Measurements from ENCODE around the gene BPIFB2. TPM values are rescaled to one million over a fixed set of nuclear protein-coding genes. Genes with fewer than 3 reads are reported as not detected.

BPIFB2 gene
- total RNA-seq, 1 donor from 2014 or later, result not detected

DNA sequence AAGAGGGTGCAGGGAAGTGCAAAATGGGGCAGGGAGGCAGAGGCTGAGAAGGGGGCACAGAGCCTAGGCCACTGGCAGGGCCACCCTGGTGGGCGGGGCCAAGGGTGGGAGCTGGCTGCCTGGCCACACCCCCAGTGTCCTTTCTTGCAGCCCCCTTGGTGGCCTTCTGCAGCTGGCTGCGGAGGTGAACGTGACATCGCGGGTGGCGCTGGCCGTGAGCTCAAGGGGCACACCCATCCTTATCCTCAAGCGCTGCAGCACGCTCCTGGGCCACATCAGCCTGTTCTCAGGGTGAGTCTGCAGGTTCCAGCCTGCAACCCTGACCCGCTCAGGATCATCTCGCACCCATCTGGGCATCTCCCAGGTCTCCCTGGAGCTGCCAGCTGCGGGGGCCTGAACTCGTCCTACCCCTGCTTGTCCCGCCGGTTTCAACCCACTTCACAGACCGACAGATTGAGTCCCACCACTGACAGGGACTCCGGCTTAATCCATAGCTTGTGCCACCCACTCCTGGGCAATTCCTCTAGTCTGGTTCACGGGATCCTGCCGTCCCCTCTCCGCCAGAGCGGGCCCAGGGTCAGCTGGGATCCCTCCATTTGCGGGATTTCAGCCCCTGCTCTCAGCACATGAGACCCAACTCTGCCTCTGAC is 52.4 kb downstream of the BPIFB2 start:
- TF ChIP-seq, protein P1, sequence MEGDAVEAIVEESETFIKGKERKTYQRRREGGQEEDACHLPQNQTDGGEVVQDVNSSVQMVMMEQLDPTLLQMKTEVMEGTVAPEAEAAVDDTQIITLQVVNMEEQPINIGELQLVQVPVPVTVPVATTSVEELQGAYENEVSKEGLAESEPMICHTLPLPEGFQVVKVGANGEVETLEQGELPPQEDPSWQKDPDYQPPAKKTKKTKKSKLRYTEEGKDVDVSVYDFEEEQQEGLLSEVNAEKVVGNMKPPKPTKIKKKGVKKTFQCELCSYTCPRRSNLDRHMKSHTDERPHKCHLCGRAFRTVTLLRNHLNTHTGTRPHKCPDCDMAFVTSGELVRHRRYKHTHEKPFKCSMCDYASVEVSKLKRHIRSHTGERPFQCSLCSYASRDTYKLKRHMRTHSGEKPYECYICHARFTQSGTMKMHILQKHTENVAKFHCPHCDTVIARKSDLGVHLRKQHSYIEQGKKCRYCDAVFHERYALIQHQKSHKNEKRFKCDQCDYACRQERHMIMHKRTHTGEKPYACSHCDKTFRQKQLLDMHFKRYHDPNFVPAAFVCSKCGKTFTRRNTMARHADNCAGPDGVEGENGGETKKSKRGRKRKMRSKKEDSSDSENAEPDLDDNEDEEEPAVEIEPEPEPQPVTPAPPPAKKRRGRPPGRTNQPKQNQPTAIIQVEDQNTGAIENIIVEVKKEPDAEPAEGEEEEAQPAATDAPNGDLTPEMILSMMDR (IDR thresholded peaks at IDR 0.05; ENCODE audit: insufficient read depth, low read length, poor library complexity, severe bottlenecking), result no peak
- Histone ChIP-seq H3K4me3 (ENCODE audit: low read depth, low read length) (no peak overlapping the region), H3K36me3 (ENCODE audit: control insufficient read depth, insufficient read depth, low read length) (no peaks in the 10 kb centered on the region), H3K27me3 (ENCODE audit: control insufficient read depth, insufficient read depth, low read length) (no peaks in the 10 kb centered on the region)
- DNase-seq (ENCODE audit: low read depth), result no peak

DNA sequence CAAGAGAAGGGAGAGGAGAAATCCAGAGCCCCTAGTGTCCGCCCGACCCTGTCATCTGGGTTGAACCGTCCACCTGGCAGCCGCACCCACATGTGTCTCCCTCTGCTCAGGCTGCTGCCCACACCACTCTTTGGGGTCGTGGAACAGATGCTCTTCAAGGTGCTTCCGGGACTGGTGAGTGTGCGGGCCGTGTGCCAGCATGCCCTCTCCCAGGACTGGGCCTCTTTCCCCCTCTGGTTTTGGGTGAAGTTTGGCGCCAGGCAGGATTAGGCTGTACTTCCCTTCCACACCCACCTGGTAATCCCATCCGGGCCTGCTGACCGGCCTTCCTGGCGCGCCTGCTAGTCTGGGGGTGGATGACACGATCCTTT is 54.1 kb downstream of the BPIFB2 start:
- TF ChIP-seq, protein P1 (IDR thresholded peaks at IDR 0.05; ENCODE audit: insufficient read depth, low read length, poor library complexity, severe bottlenecking), result no peak
- no peak overlapping the region for H3K4me3 ChIP-seq (ENCODE audit: low read depth, low read length)
- no peak for DNase-seq (ENCODE audit: low read depth)
- no peaks in the 10 kb centered on the region for H3K27me3 ChIP-seq (ENCODE audit: control insufficient read depth, insufficient read depth, low read length)
- H3K36me3 ChIP-seq (ENCODE audit: control insufficient read depth, insufficient read depth, low read length), result no peaks in the 10 kb centered on the region

DNA sequence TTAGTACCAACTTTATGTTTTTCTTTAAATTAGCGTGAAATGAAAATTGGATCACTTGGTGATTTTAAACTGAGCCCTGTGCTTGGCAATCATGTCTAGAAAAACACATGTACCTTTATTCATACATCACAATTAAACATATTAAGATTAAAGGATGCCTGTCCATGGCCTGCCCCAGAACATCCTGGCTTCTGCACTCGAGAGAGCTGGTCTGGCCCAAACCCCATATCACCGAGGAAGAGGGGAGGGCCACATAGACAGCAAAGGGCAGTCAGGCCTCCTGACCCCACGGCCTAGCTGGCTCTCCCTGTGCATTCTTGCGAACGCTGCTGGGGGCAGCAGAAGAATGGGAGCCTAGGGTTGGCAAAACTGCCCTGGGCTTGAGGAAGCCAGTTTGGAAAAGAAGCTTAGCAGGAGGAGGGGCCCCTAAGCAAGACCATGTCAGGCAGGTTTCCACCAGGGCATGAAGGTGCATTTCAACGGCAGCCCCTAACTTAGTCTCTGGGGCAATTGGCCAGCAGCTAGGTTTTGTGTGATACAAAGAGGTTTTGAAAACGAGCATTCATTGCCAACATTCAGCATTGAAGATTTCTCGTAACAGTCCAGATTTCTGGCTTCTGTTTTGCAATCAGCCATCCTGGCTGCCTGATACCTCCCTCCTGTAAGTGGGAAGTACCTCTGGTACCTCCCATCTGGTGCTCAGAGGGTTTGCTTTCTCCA is 54.8 kb downstream of the BPIFB2 start:
- H3K27me3 ChIP-seq (ENCODE audit: control insufficient read depth, insufficient read depth, low read length), result no peaks in the 10 kb centered on the region
- no peak overlapping the region for H3K4me3 ChIP-seq (ENCODE audit: low read depth, low read length)
- no peak for DNase-seq (ENCODE audit: low read depth)
- no peaks in the 10 kb centered on the region for H3K36me3 ChIP-seq (ENCODE audit: control insufficient read depth, insufficient read depth, low read length)
- TF ChIP-seq, protein P1 (IDR thresholded peaks at IDR 0.05; ENCODE audit: insufficient read depth, low read length, poor library complexity, severe bottlenecking), result no peak

DNA sequence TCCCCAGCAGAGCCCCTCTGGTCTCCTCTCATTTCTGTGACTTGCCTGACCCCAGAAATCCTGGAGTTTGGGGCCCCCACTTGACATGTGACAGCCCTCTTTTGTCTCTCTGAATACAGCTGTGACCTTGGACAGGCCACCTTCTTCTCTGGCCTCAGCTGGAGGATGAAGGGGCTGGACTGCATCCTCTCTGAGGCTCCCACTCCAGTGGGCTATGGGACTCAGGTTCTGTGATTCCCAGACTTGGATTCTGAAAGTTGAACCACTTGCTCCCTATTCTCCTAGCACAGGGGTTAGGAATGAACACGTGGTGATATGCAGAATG is 55.3 kb downstream of the BPIFB2 start:
- Histone ChIP-seq H3K36me3 (ENCODE audit: control insufficient read depth, insufficient read depth, low read length) (no peaks in the 10 kb centered on the region), H3K4me3 (ENCODE audit: low read depth, low read length) (no peak overlapping the region), H3K27me3 (ENCODE audit: control insufficient read depth, insufficient read depth, low read length) (no peaks in the 10 kb centered on the region)
- DNase-seq (ENCODE audit: low read depth), result no peak
- TF ChIP-seq, protein P1 (IDR thresholded peaks at IDR 0.05; ENCODE audit: insufficient read depth, low read length, poor library complexity, severe bottlenecking), result no peak

DNA sequence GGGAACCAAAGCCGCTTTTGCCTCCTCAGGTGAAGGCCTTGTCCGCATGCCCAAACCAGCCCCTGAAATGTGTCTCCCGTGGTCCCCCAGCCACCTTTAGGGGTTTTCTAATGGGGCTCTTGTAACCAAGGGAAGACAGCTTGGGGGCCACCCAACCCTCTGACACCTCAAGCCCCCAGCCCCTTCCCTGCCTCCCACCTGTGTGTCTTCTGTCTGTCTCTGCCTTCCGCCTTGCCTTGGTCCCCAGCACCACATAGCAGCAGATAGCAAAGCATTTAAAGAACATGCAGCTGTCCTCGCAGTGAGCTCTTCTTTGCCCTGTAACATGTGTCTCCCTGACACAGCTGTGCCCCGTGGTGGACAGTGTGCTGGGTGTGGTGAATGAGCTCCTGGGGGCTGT is 55.8 kb downstream of the BPIFB2 start:
- DNase-seq (ENCODE audit: low read depth), result no peak
- Histone ChIP-seq H3K4me3 (ENCODE audit: low read depth, low read length) (no peak overlapping the region), H3K36me3 (ENCODE audit: control insufficient read depth, insufficient read depth, low read length) (no peaks in the 10 kb centered on the region), H3K27me3 (ENCODE audit: control insufficient read depth, insufficient read depth, low read length) (no peaks in the 10 kb centered on the region)
- TF ChIP-seq, protein P1 (IDR thresholded peaks at IDR 0.05; ENCODE audit: insufficient read depth, low read length, poor library complexity, severe bottlenecking), result no peak
